Nephron (organoid): Measurements from ENCODE around the gene DHRSX.
A peak's percentile ranks its signal among the peaks of the same experiment; 100 is the strongest.

Source experiments
- H3K27ac Mint-ChIP-seq, 3 experiments: 2 replicates each; pipeline ENCODE4 v1.8.0; 2020; ENCODE audit warnings: mixed read lengths in 3 of 3, mild to moderate bottlenecking in 2 of 3, moderate library complexity in 1 of 3
- H3K27me3 Mint-ChIP-seq: 2 replicates; pipeline ENCODE4 v1.8.0; 2021; ENCODE audit warnings: low read depth, mild to moderate bottlenecking, moderate library complexity, mixed read lengths
- H3K36me3 Mint-ChIP-seq: 2 replicates; pipeline ENCODE4 v1.8.0; 2020; ENCODE audit warnings: low read depth, mixed read lengths
- H3K4me1 Mint-ChIP-seq: 2 replicates; pipeline ENCODE4 v1.8.0; 2020; ENCODE audit warnings: mixed read lengths
- H3K4me3 Mint-ChIP-seq, 3 experiments: 2 replicates each; pipeline ENCODE4 v1.8.0; 2020; ENCODE audit warnings: mild to moderate bottlenecking in 3 of 3, mixed read lengths in 3 of 3, moderate library complexity in 2 of 3
- H3K9me3 Mint-ChIP-seq: 2 replicates; pipeline ENCODE4 v1.8.0; 2020; ENCODE audit warnings: mixed read lengths
- CTCF ChIP-seq, 3 experiments: fragments of 200-600 bp; sonication (generic); IDR thresholded peaks; one replicate each; pipeline ENCODE4 v1.5.0; 2021; ENCODE audit warnings: antibody characterized with exemption in 3 of 3; ENCODE audit not compliant: unreplicated experiment in 3 of 3

DHRSX gene

DNA sequence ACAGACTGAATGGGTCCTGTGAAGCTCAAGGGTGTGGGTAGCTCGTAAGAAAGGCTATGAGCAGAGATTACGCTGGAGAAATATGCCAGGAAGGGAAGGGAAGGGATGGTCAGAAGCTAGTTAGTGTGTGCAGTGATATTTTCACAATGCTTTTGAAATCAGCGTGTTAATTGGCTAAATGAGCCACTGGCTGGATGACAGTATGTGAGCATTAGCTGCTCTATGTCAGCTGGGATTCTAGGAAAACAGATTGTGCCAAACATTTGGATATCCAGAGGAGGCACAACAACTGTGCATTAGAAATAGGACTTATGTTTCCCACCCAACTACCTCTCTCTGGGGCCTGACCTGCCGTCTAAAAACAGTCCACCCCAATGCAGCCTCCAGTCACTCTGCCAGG, 168.5 kb downstream of the DHRSX start:
- Mint-ChIP-seq H3K27me3 (no peaks in the 10 kb centered on the region), H3K4me1 (no peaks in the 10 kb centered on the region), H3K36me3 (peaks cover 8% of the 10 kb centered on the region), H3K4me3 (no peak overlapping the region), H3K27ac (no peak overlapping the region), H3K9me3 (no peaks in the 10 kb centered on the region)
- no peak for TF ChIP-seq CTCF (IDR thresholded peaks at IDR 0.05; ENCODE audit: unreplicated experiment in 3 of 3)

GRCh38 chrX:2330910-2331309, 169.9 kb downstream of the DHRSX start:
- Mint-ChIP-seq H3K4me3 (no peak overlapping the region), H3K27me3 (no peaks in the 10 kb centered on the region), H3K27ac (no peak overlapping the region), H3K4me1 (no peaks in the 10 kb centered on the region), H3K9me3 (no peaks in the 10 kb centered on the region), H3K36me3 (peaks cover 7% of the 10 kb centered on the region)
- no peak for TF ChIP-seq CTCF (IDR thresholded peaks at IDR 0.05; ENCODE audit: unreplicated experiment in 3 of 3)

GRCh38 chrX:2330487-2330886, 170.3 kb downstream of the DHRSX start:
- no peak for TF ChIP-seq CTCF (IDR thresholded peaks at IDR 0.05; ENCODE audit: unreplicated experiment in 3 of 3)
- peaks cover 4% of the 10 kb centered on the region for H3K36me3 Mint-ChIP-seq

GRCh38 chrX:2327423-2327822, 173.4 kb downstream of the DHRSX start:
- H3K4me1 Mint-ChIP-seq, result no peaks in the 10 kb centered on the region
- H3K9me3 Mint-ChIP-seq, result no peaks in the 10 kb centered on the region
- H3K36me3 Mint-ChIP-seq, result peaks cover 12% of the 10 kb centered on the region
- H3K27me3 Mint-ChIP-seq, result no peaks in the 10 kb centered on the region
- H3K27ac Mint-ChIP-seq, result no peak overlapping the region
- H3K4me3 Mint-ChIP-seq, result no peak overlapping the region
- TF ChIP-seq CTCF (IDR thresholded peaks at IDR 0.05; ENCODE audit: unreplicated experiment in 3 of 3), result no peak

More at GRCh38 chrX:2330487-2330886, 170.3 kb downstream of the DHRSX start:
- H3K9me3 Mint-ChIP-seq, result no peaks in the 10 kb centered on the region
- H3K4me1 Mint-ChIP-seq, result no peaks in the 10 kb centered on the region
- no peak overlapping the region for H3K27ac Mint-ChIP-seq
- no peak overlapping the region for H3K4me3 Mint-ChIP-seq
- no peaks in the 10 kb centered on the region for H3K27me3 Mint-ChIP-seq

- no peak for TF ChIP-seq CTCF (IDR thresholded peaks at IDR 0.05; ENCODE audit: unreplicated experiment in 3 of 3)
- H3K27me3 Mint-ChIP-seq, result no peaks in the 10 kb centered on the region
- H3K4me1 Mint-ChIP-seq, result peaks cover 11% of the 10 kb centered on the region
- peak overlapping the region; percentile 88 to 89 (median 88) for H3K4me3 Mint-ChIP-seq
- H3K36me3 Mint-ChIP-seq, result peaks cover 12% of the 10 kb centered on the region
- peak overlapping the region; percentile 98 to 99 (median 99) for H3K27ac Mint-ChIP-seq
- no peaks in the 10 kb centered on the region for H3K9me3 Mint-ChIP-seq
Observed at GRCh38 chrX:2325076-2325784, 175.5 kb downstream of the DHRSX start.

- H3K4me3 Mint-ChIP-seq, result peak overlapping the region; percentile 16 to 88 (median 58)
- TF ChIP-seq CTCF (IDR thresholded peaks at IDR 0.05; ENCODE audit: unreplicated experiment in 3 of 3), result no peak
Observed at GRCh38 chrX:2324151-2324550, 176.6 kb downstream of the DHRSX start.

More at GRCh38 chrX:2324151-2324550, 176.6 kb downstream of the DHRSX start:
- H3K27ac Mint-ChIP-seq, result peak overlapping the region; percentile 66 to 99 (median 98)
- H3K27me3 Mint-ChIP-seq, result no peaks in the 10 kb centered on the region
- peaks cover 11% of the 10 kb centered on the region for H3K4me1 Mint-ChIP-seq
- H3K36me3 Mint-ChIP-seq, result peaks cover 16% of the 10 kb centered on the region
- no peaks in the 10 kb centered on the region for H3K9me3 Mint-ChIP-seq
